Myometrial cell (primary cell): ENCODE data around the gene WEE1. TPM values are rescaled to one million over a fixed set of nuclear protein-coding genes. Genes with fewer than 3 reads are reported as not detected.

Experiments used
- total RNA-seq: library from RNA; depleted of rRNA; stranded (reverse); fragments of >200 nt; gene quantifications from 2 replicates; pipeline ENCODE4 v1.2.3, GENCODE V29; 2015

Gene WEE1
- 16.4 and 20.4 TPM in 2 replicates for total RNA-seq

DNA sequence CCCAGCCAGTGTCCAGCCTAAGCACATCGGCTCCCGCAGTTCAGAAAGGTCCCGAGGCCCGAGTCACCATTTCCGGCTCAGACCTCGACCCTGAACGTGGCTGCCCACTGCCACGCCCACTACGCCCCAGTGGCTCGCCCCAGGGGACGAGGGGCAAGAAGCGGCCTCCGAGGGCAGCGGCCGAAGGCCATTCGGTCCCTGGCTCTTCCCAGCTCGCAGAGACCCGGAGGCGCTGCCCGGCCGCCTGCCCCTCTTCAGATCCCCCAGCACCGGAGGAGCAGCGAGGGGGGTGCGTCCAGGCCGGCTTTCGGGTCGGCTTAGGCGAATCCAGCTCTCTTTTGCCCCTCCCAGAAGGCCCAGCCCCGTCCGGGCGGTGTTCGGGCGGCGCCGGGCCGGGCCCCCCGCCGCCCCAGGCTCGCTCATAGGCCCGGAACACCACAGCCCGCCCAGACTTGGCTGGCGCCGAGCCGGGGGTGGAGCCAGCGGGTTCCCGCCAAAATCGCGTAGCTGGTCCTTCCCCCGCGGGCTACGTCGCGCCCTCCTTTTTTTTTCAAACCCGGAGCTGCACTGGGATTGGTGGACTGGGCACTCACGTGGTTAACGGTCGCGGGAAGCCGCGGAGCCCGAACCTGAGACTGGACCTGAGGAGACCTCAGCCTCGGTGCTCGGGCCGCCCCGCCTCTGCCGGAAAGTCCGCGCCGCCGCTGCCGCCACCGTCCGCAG lies at the start of gene WEE1:
TSS of gene WEE1 (plus strand) at position 619 of the 723 bp plus-strand sequence. CDS start 264 bp downstream, outside the sequence.

Other genes with a start within 250 kb of the WEE1 start
- gene IPO7, start 189.0 kb upstream of the WEE1 start, total RNA-seq: 63.7 and 84.9 TPM in 2 replicates
- 11.5 and 13.8 TPM in 2 replicates for gene ZNF143, start 112.7 kb upstream of the WEE1 start, total RNA-seq
- gene SWAP70, start 90.4 kb downstream of the WEE1 start, total RNA-seq: 11.5 and 19.8 TPM in 2 replicates